COLO668 (cell line): ENCODE measurements around the gene MRTO4.

Experiments used
- DNase-seq: peaks from one replicate; lab custom pipeline; 2025; ENCODE audit not compliant: unreplicated experiment; lab: John Stamatoyannopoulos, UW

MRTO4 gene

DNA sequence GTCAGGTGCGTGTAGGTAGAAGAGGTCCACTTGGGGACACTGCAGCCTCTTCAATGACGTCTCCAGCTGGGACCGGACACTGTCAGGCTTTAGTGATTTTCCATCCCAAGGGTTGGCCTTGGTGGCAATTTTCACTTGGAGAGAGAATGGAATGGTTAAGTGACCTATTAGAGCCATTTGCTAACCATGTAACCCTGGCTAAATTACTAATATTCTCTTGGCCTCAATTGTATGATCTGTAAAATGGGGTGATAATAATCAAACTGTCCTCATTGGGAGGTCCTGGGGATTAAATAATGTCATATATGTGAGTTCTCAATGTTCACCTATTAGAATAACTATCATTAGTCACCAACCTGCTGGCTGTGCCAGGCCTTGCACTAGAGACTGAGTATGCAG, 56.9 kb downstream of the MRTO4 start:
- no peak for DNase-seq

DNA sequence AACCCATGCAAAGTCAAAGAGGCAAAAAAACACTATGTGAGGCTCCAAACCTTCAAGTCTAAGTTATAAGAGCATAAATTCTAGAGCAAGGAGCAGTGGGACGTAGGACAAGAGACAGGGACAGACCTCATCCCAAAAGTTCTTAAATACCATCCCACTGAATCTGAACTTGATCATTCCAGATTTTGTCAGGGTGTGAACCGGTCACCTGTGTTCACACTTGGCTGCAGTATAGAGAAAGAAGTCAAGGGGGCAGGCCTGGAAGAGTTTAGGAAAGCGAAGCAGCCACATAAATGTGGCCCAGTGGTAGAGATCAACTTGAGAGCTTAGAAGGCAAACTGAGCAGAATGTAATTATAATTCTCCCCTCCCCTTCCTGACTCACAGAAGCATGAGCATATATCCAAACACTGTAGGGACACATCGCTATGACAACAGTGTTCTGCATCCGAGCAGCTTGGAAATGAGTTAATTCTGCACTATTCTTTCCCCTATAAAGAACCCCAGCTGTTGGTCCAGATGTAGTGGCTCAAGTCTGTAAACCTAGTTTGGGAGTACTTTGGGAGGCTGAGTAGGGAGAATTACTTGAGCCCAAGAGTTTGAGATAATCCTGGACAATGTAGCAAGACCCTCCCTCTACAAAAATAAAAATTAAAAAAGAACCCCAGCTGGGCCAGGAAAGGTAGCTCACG, 57.7 kb downstream of the MRTO4 start:
- DNase-seq, result no peak
